Measurements from ENCODE around the gene TBCD. TPM values are rescaled to one million over a fixed set of nuclear protein-coding genes. Genes with fewer than 3 reads are reported as not detected.
A peak's percentile ranks its signal among the peaks of the same experiment; 100 is the strongest.

The TBCD gene
- total RNA-seq, 1 donor from 2014 or later = 44.5 TPM

DNA sequence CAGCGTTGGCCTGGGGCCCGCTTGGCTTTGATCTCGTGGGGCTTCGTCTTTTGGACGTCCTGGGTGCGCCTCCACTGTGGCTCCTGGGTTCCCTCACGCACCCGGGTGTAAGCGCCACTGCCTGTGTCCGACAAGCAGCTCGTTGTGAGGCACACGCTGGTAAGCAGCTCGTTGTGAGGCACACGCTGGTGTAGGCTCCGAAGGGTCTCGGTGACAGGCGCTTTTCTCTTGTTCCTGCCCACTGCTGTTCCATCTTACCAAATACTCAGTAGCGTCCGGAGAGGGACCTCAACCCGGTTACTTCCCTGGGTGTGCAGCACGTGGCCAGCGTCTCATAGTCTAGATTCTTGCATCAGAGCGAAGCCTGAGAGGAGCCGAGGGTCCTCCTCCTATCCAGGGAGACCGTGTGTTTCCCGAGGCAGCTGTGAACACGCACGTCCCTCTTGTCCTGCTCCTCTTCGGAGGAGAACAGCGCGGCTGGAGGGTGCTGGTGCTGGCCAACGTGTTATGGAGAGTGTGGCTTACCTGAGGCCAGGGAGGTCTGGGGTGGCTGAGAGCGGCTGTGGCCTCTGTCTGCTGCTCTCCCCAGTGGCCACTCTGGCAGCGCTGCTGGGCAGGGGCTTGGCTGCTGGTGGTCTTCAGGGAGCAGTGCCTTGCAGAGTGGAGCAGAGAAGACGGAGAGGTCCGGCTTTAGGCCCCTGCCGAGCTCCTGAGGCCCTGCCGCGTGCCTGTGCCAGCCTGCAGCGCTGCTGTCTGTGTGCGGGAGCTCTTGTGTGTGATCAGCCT, 120.1 kb downstream of the TBCD start:
- DNase-seq = no peak

DNA sequence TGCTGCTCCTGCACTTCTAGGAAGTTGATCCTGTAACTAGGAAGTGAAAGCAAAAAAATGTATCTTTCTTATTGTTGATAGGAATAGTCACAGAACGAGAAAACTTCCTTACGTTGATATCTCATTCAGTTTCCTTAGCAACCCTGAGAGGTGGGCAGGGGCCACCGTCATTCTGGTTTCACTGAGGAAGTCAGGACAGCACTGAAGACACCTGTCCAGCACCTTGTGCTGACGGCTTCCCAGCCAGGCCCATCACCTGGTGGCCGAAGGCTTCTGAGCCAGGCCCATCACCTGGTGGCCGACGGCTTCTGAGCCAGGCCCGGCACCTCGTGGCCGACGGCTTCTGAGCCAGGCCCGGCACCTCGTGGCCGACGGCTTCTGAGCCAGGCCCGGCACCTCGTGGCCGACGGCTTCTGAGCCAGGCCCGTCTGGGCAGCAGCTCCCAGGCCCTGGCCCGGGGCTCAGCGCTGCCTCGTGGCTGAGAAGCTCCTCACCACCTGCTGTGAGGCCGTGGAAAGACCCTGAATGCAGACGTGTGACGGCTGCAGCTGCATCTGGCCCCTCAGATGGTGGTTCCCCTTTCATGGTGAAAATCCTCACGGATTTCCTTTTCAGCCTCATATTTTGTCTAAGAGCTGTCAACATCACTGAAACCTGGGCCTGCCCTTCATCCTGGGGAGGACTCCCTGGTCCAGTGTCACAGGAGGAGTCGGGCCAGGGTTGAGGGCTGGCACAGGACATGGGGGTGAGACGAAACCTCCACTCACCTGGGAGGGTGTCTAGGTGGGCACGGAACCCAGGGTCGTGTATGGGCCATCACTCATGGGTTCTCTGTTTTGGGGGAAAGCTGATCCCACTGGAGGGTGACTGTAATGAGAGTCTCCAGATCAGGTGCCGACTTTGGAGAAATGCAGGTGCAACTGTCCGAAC, 121.0 kb downstream of the TBCD start:
- DNase-seq = no peak

DNA sequence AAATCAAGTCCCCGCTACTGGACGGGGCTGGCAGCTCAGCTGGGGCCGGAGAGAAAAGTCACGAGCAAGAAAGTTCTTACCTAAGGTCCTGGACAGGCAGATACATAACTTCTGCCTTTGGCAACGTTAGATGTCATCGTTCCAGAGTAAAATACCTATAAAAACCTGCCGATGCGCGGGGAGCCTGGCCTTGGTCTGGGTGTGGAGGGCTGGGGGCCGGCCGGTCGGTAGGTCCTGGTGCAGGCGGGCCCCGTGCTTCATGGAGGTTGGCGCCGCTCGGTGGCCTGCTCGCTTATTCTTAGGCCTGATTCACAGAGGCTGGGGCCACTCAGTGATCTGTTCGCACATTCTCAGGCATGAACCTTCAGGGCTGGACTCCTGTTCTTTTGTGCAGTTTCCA, 121.7 kb downstream of the TBCD start:
- no peak for DNase-seq

- DNase-seq = no peak
Measured at GRCh38 chr17:82874011-82874835, 122.4 kb downstream of the TBCD start.

- DNase-seq = no peak
Measured at GRCh38 chr17:82875407-82875856, 123.6 kb downstream of the TBCD start.

GRCh38 chr17:82876149-82876548, 124.3 kb downstream of the TBCD start:
- DNase-seq = no peak

GRCh38 chr17:82876602-82877379, 124.9 kb downstream of the TBCD start:
- peak; percentile 26 for DNase-seq

DNA sequence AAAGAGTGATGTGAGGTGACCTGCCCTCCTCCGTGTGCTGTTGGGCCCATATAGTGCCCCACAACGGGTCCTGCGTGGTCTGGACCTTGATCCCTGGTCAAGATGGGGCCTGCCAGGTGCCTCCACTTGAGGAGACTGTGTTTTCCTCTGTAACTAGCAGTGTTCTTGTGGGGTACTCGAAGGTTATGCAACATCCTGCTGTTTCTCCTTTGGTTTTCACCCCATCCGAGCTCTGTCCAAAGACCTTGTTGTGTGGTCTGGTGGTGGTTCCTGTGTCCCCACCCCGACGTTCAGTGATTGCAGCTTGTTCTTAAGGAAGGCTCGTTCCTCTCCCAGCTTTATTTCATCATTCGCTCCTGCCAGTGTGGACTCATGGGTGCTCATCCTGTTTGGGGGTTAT, 126.7 kb downstream of the TBCD start:
- no peak for DNase-seq

- DNase-seq = no peak
Measured at GRCh38 chr17:82879241-82879640, 127.4 kb downstream of the TBCD start.

GRCh38 chr17:82880620-82881323, 128.9 kb downstream of the TBCD start:
- DNase-seq = no peak

- DNase-seq = no peak
Measured at GRCh38 chr17:82881324-82881823, 129.5 kb downstream of the TBCD start.

DNA sequence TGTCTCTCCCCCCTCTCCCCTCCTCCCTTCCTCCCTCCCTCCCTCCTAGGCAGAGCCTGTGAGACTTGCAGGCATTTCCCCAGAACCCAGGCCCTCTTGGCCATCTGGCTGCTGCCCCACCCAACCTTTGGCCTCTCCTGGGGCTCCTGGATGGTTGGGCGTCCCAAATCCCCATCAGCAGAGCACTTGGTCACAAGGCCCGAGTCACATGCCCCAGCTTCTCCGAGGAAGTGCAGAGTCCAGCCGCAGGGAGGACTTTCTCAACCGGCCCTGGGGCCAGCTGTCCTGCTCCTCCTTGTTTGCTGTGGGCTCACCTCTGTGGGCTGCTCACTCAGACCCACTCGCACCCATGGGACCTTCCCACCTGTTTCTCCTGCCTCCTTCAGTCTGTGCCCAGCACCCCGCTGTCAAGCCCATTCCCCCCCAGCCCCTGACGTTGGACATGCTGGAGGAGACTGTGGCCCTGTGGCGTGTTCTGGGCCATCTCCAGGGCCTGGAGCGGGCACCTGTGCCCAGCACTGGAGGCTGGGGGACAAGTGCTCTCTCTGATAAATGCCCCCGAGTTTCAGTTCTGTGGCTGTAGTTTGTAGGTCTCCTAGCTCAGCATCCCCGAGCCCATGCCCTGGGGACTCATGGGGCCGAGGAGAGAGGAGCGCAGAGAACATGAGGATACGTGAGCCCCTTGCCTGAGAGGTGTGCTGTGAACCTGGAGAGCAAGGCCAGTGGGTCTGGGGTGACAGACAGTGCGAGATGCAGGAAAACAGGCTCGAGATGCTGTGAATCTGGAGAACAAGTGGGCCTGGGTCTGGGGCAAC, 130.2 kb downstream of the TBCD start:
- DNase-seq = no peak

DNA sequence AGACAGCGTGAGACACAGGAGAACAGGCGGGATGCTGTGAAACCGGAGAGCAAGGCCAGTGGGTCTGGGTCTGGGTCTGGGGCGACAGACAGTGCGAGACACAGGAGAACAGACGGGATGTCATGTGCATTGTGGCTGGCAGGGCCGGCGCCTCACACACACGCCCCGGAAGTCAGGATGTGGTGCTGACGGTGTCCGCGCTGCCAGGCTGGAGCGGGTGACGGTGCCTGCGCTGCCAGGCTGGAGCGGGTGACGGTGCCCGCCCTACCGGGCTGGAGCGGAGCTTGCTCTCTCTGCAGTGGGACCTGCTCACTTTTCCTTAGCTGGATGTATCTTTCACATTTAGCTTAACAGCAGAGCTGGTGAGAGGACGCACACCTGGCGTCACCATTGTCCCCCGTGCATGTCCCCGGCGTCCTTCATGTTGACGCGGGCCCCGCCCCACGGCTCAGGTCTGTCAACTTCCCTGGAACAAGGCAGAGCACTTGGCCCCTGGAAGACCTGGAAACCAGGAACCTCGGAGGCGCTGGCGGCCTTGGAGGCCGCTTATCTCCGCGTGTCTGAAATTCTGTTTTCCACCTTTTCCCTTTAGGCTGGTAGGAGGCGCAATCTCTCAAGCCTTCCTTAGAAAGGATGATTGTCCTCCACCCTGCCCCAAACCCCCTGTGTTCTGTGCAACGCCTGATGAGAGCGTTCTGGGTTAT, 131.0 kb downstream of the TBCD start:
- no peak for DNase-seq

- DNase-seq = no peak
Measured at GRCh38 chr17:82883419-82884031, 131.7 kb downstream of the TBCD start.

DNA sequence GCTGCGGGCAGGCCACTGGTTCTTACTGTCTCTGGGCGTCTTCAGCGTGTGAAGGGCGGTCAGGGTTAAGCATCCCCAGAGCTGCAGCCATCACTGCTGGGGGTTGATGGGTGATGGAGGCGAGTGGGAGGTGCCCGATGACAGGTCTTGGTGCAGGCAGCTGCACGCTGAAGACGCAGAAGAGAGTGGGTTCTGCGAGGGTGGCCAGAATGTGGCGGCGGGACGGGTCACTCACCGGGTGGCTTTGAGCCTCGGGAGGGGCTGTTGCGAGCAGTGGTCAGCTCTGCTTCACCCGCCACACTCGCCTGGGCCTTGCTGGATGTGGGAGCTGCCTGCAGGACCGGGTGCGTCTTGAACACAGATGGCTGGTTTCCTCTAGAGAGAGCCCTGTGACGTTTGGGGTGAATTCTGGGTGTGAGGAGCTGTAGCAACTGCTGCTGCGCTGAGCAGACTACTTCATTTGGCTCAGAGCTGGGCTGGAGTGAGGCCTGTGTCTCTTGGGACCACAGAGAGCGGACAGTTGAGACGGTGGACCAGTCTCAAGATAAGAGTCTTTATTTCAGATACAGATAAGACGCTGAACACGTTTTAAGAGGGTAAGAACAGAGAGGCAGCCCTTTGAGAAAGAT, 132.6 kb downstream of the TBCD start:
- peak; percentile 25 for DNase-seq

DNA sequence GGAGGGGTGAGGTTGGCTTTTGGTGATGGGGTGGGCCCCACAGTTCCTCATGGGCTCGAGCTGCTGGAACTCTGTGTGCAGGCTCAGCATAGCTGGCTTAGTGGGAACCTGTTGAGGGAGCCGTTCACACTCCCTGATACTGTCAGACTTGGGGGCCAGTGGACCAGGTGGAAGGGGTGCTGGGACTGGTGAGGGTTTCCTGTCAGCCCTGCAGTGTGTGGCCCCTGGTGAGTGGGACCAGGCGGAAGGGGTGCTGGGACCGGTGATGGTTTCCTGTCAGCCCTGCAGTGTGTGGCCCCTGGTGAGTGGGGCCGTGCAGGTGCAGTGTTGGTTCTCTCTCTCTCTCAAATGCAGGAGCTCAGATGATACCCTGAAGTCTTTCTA, 133.1 kb downstream of the TBCD start:
- DNase-seq = no peak

GRCh38 chr17:82887255-82888164, 135.6 kb downstream of the TBCD start:
- no peak for DNase-seq
